Measurements from ENCODE around the gene RASA3.

RASA3 gene

DNA sequence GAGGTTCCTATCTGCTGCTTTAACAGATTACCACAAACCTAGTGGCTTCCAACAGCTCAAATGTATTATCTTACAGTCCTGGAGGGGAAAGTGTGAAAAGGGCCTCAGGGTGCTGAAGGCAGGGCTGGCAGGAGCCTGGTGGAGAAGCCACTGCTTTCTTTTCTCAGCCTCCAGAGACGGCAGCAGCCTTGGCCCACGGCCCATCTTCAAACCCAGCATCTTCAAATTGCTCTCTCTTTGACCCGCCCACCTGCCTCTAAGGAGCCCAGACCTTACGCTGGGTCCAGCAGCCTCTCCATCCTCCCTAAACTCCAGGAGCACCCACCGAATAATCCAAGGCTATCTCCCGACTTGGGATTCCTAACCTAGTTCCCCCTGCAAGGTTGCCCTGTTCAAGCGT lies 194.2 kb downstream of the RASA3 start:
- no peak overlapping the region for H3K4me3 ChIP-seq (ENCODE audit: low read length)
- TF ChIP-seq, protein P1, sequence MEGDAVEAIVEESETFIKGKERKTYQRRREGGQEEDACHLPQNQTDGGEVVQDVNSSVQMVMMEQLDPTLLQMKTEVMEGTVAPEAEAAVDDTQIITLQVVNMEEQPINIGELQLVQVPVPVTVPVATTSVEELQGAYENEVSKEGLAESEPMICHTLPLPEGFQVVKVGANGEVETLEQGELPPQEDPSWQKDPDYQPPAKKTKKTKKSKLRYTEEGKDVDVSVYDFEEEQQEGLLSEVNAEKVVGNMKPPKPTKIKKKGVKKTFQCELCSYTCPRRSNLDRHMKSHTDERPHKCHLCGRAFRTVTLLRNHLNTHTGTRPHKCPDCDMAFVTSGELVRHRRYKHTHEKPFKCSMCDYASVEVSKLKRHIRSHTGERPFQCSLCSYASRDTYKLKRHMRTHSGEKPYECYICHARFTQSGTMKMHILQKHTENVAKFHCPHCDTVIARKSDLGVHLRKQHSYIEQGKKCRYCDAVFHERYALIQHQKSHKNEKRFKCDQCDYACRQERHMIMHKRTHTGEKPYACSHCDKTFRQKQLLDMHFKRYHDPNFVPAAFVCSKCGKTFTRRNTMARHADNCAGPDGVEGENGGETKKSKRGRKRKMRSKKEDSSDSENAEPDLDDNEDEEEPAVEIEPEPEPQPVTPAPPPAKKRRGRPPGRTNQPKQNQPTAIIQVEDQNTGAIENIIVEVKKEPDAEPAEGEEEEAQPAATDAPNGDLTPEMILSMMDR (IDR thresholded peaks at IDR 0.05; ENCODE audit: insufficient read depth, low read depth, low read length, missing control alignments) = no peak
- no peak for DNase-seq (ENCODE audit: low read depth)

DNA sequence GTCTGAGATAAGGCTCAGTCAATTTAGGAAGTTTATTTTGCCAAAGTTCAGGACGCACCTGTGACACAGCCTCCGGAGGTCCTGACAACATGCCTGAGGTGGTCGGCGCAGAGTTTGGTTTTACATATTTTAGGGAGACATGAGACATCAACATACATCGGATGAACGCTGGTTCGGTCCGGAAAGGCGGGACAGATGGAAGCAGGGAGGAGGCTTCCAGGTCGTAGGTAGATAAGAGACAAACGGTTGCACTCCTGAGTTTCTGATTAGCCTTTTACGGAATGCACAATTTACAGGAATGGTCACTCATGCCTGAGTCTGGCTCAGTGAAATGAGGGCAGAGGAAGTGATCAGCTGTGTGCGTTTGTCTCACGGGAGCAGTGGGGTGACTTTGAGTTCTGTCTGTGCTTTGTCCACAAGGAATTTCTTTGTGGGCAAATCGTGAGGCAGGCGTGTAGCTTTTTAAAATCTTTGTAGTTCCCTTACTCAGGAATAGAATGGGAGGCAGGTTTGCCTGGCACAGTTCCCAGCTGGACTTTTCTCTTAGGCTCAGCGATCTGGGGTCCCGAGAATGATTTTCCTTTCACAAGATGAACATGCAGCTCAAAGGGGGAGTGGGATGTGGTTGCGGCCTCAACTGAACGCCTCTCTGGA lies 194.8 kb downstream of the RASA3 start:
- no peak overlapping the region for H3K4me3 ChIP-seq (ENCODE audit: low read length)
- TF ChIP-seq, protein P1 (IDR thresholded peaks at IDR 0.05; ENCODE audit: insufficient read depth, low read depth, low read length, missing control alignments) = no peak
- no peak for DNase-seq (ENCODE audit: low read depth)

DNA sequence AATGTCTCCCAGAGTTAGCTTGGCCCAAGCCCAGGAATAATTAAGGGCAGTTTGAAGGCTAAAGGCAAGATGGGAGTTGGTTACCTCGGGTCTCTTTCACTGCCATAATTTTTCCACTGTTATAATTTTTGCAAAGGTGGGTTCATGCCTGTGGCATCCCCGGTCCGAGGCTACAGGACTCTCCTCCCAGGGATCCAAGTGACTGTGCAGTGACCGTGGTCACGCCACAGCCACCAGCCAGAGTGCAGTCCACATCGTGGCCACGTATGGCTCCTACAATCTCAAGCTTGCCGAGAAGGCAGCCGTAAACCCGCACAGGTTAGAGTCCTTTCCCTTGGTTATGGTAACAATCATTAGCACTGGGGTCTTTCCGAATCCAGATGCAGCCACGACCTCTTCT lies 195.3 kb downstream of the RASA3 start:
- no peak for DNase-seq (ENCODE audit: low read depth)
- no peak overlapping the region for H3K4me3 ChIP-seq (ENCODE audit: low read length)
- TF ChIP-seq, protein P1 (IDR thresholded peaks at IDR 0.05; ENCODE audit: insufficient read depth, low read depth, low read length, missing control alignments) = no peak

DNA sequence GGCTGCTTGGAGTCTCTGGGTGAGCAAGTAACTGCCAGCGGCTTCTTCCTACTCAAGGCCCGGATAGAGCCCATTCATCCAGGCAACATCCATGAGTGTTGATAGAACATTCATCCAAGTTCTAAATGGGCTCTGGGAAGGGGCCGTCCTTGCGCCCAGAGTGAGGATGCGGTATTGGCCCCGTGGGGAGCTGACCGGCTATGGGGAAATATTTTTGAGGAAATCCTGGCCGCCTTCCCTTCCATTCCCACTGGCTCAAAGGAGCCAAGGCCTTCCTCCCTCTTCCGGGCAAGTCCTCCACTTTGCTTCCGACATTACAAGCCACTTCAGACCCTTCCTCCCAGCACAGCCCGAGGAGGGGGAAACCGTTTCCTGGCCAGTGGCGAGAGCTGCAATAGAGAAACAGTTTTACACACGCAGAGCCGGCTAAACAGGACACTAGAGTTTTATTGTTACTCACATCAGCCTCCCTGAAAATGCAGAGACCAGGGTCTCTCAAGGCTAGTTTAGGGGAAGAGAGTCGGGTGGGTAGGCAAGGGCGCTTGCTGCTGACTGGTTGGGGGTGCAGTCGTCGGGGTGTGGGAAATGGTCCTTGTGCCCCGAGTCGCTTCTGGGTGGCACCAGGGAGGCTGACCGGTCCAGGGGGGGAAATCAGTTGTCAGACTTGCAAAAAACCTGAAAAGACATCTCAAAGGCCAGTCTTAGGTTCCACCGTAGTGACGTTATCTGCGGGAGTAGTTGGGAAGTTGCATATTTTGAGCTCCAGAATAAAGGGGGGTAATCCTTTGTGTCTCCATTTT lies 196.1 kb downstream of the RASA3 start:
- TF ChIP-seq, protein P1 (IDR thresholded peaks at IDR 0.05; ENCODE audit: insufficient read depth, low read depth, low read length, missing control alignments) = no peak
- H3K4me3 ChIP-seq (ENCODE audit: low read length) = no peak overlapping the region
- DNase-seq (ENCODE audit: low read depth) = peak; percentile 19

DNA sequence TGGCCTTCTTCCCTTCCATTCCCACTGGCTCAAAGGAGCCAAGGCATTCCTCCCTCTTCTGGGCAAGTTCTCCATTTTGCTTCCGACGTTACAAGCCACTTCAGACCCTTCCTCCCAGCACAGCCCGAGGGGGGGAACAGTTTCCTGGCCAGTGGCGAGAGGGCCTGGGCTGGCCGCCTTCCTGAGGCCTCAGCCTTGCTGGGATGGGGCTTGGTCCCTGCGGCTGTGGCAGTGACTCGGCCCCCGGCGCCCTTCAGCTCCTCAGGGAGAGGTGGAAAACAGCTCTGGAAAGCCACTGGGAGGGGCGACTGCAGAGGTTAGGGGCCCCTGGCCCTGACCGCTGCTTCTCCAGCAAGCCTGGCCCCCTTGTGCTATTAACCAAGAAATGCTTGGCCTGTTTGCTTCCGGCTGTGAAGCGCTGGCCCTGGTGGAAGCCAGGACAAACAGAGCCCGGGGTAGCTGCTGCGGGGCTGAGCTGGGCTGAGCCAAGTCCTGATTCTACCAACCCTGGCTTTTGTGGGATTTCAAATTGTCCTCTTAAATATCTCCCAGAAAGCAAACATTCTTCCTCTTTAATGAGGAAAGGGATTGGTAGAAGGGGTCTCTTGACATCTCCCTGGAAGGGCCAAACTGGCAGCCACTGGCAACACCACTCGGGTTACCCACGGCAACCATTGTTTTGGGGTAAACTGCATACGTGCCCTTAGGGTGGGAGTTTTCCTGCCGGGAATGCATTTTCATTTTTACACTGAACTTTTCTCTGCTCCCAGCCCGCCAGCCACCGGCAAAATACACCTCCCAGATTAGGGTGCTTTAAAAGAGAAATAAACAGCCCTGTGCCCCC lies 197.2 kb downstream of the RASA3 start:
- TF ChIP-seq, protein P1 (IDR thresholded peaks at IDR 0.05; ENCODE audit: insufficient read depth, low read depth, low read length, missing control alignments) = no peak
- no peak for DNase-seq (ENCODE audit: low read depth)
- no peak overlapping the region for H3K4me3 ChIP-seq (ENCODE audit: low read length)

DNA sequence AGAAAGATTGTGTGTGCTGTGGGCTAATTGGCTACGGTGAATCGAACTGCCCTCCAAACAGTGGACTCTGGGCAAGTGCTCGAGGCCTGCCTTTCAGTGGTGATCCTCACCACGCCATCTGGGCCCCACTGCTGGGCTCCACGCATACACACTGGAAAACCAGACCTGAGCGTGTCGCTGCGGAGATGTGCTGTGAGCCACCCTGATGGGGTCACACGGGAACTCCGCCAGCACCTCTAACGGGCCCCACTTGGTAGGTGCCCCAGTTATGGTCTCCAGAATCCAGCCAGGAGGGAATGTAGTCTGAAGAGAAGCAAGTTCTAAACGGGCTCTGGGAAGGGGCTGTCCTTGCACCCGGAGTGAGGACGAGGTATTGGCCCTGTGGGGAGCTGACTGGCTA lies 197.8 kb downstream of the RASA3 start:
- TF ChIP-seq, protein P1 (IDR thresholded peaks at IDR 0.05; ENCODE audit: insufficient read depth, low read depth, low read length, missing control alignments) = no peak
- no peak for DNase-seq (ENCODE audit: low read depth)
- no peak overlapping the region for H3K4me3 ChIP-seq (ENCODE audit: low read length)

Data from epithelial cell of esophagus (primary cell).